Measurements from ENCODE around the gene IL27RA.
"Not testable (repeated sequence)": the region's sequence is repeated elsewhere in the genome, so short reads cannot be mapped to it uniquely, and the experiment has no call there.

Gene IL27RA

GRCh38 chr19:14022469-14022868 is 9.1 kb upstream of the IL27RA start:
- no peak overlapping the region for H2AFZ ChIP-seq (ENCODE audit: low read depth, low read length)
- no peak overlapping the region for H3K27ac ChIP-seq (ENCODE audit: low read length)
- H3K4me3 ChIP-seq (ENCODE audit: low read depth in 1 of 2, low read length in 2 of 2): no peak overlapping the region
- DNase-seq: no peak
- no peaks in the 10 kb centered on the region for H4K20me1 ChIP-seq (ENCODE audit: insufficient read depth, low read length)
- no peak for ATAC-seq (ENCODE audit: insufficient read depth, low read depth)
- H3K27me3 ChIP-seq (ENCODE audit: insufficient read depth, low read length, poor library complexity): no peaks in the 10 kb centered on the region
- H3K9me3 ChIP-seq (ENCODE audit: insufficient read depth, low read length, severe bottlenecking): no peaks in the 10 kb centered on the region
- H3K79me2 ChIP-seq (ENCODE audit: insufficient read depth, low read length): no peaks in the 10 kb centered on the region
- no peaks in the 10 kb centered on the region for H3K4me1 ChIP-seq (ENCODE audit: insufficient read depth, low read length)
- H3K36me3 ChIP-seq (ENCODE audit: insufficient read depth, low read length): no peaks in the 10 kb centered on the region
- H3K4me2 ChIP-seq (ENCODE audit: insufficient read depth, low read length): no peak overlapping the region
- no peak for TF ChIP-seq EZH2 (IDR thresholded peaks at IDR 0.05; ENCODE audit: borderline replicate concordance, low read depth, low read length, severe bottlenecking)
- no peak for TF ChIP-seq CTCF (IDR thresholded peaks at IDR 0.05; ENCODE audit: borderline replicate concordance, extremely low read depth, low read length, poor library complexity, severe bottlenecking)
- no peak overlapping the region for H3K9ac ChIP-seq (ENCODE audit: low read depth, low read length)

GRCh38 chr19:14023404-14024235 is 7.9 kb upstream of the IL27RA start:
- Histone ChIP-seq H3K9me3 (ENCODE audit: insufficient read depth, low read length, severe bottlenecking) (no peaks in the 10 kb centered on the region), H3K4me3 (ENCODE audit: low read depth in 1 of 2, low read length in 2 of 2) (no peak overlapping the region), H3K4me2 (ENCODE audit: insufficient read depth, low read length) (no peak overlapping the region), H3K36me3 (ENCODE audit: insufficient read depth, low read length) (0 out of 2 replicates have a peak, but pooled peaks cover 6% of the 10 kb centered on the region), H2AFZ (ENCODE audit: low read depth, low read length) (no peak overlapping the region), H4K20me1 (ENCODE audit: insufficient read depth, low read length) (no peaks in the 10 kb centered on the region), H3K9ac (ENCODE audit: low read depth, low read length) (no peak overlapping the region), H3K79me2 (ENCODE audit: insufficient read depth, low read length) (no peaks in the 10 kb centered on the region), H3K27me3 (ENCODE audit: insufficient read depth, low read length, poor library complexity) (no peaks in the 10 kb centered on the region), H3K27ac (ENCODE audit: low read length) (no peak overlapping the region), H3K4me1 (ENCODE audit: insufficient read depth, low read length) (no peaks in the 10 kb centered on the region)
- DNase-seq (no peak), ATAC-seq (ENCODE audit: insufficient read depth, low read depth) (no peak)
- TF ChIP-seq CTCF (IDR thresholded peaks at IDR 0.05; ENCODE audit: borderline replicate concordance, extremely low read depth, low read length, poor library complexity, severe bottlenecking) (no peak), EZH2 (IDR thresholded peaks at IDR 0.05; ENCODE audit: borderline replicate concordance, low read depth, low read length, severe bottlenecking) (no peak)

GRCh38 chr19:14026652-14027192 is 4.8 kb upstream of the IL27RA start:
- not testable (repeated sequence) for H4K20me1 ChIP-seq (ENCODE audit: insufficient read depth, low read length); H3K36me3 ChIP-seq (ENCODE audit: insufficient read depth, low read length); H2AFZ ChIP-seq (ENCODE audit: low read depth, low read length); H3K9me3 ChIP-seq (ENCODE audit: insufficient read depth, low read length, severe bottlenecking); H3K4me3 ChIP-seq (ENCODE audit: low read depth in 1 of 2, low read length in 2 of 2); DNase-seq; H3K79me2 ChIP-seq (ENCODE audit: insufficient read depth, low read length); H3K4me2 ChIP-seq (ENCODE audit: insufficient read depth, low read length); H3K27me3 ChIP-seq (ENCODE audit: insufficient read depth, low read length, poor library complexity); H3K27ac ChIP-seq (ENCODE audit: low read length); ATAC-seq (ENCODE audit: insufficient read depth, low read depth); H3K9ac ChIP-seq (ENCODE audit: low read depth, low read length)
- peaks cover 14% of the 10 kb centered on the region for H3K4me1 ChIP-seq (ENCODE audit: insufficient read depth, low read length)

- H3K36me3 ChIP-seq (ENCODE audit: insufficient read depth, low read length): 0 out of 2 replicates have a peak, but pooled peaks cover 6% of the 10 kb centered on the region
- H2AFZ ChIP-seq (ENCODE audit: low read depth, low read length): no peak within 1 kb of the TSS
- H3K4me1 ChIP-seq (ENCODE audit: insufficient read depth, low read length): peaks cover 22% of the 10 kb centered on the region
- H3K27me3 ChIP-seq (ENCODE audit: insufficient read depth, low read length, poor library complexity): no peaks in the 10 kb centered on the region
- no peak within 1 kb of the TSS for H3K27ac ChIP-seq (ENCODE audit: low read length)
- no peak within 1 kb of the TSS for H3K4me3 ChIP-seq (ENCODE audit: low read depth in 1 of 2, low read length in 2 of 2)
- H3K4me2 ChIP-seq (ENCODE audit: insufficient read depth, low read length): no peak within 1 kb of the TSS
- peaks cover 3% of the 10 kb centered on the region; the same call in 1 of the 2 replicates for H4K20me1 ChIP-seq (ENCODE audit: insufficient read depth, low read length)
- no peak within 1 kb of the TSS for H3K9ac ChIP-seq (ENCODE audit: low read depth, low read length)
- peaks cover 8% of the 10 kb centered on the region for H3K79me2 ChIP-seq (ENCODE audit: insufficient read depth, low read length)
- no peaks in the 10 kb centered on the region for H3K9me3 ChIP-seq (ENCODE audit: insufficient read depth, low read length, severe bottlenecking)
- no peak for DNase-seq
- TF ChIP-seq CTCF (IDR thresholded peaks at IDR 0.05; ENCODE audit: borderline replicate concordance, extremely low read depth, low read length, poor library complexity, severe bottlenecking) (no peak), EZH2 (IDR thresholded peaks at IDR 0.05; ENCODE audit: borderline replicate concordance, low read depth, low read length, severe bottlenecking) (no peak)
- ATAC-seq (ENCODE audit: insufficient read depth, low read depth): no peak
Measured at GRCh38 chr19:14027856-14028450, 3.6 kb upstream of the IL27RA start, which contains the start of gene RLN3. Gene RLN3 (plus strand): TSS chr19:14028148. CDS start chr19:14028205, 57 bp downstream.

Measured in DND-41 (cell line).